HG03159 (cell line): ENCODE measurements around the gene PCDHGC3.

Source experiments
- ATAC-seq: cut with Tn5 transposase; IDR thresholded peaks from one replicate; pipeline ENCODE4 v1.9.1; 2021; ENCODE audit warnings: mild to moderate bottlenecking, moderate library complexity; ENCODE audit not compliant: unreplicated experiment

Gene PCDHGC3

GRCh38 chr5:141519605-141520565 is 44.1 kb downstream of the PCDHGC3 start:
- ATAC-seq: no peak

GRCh38 chr5:141521244-141521781 is 45.5 kb downstream of the PCDHGC3 start:
- no peak for ATAC-seq

- no peak for ATAC-seq
Observed at GRCh38 chr5:141522301-141522700, 46.5 kb downstream of the PCDHGC3 start.

- ATAC-seq: no peak
Observed at GRCh38 chr5:141523991-141524390, 48.2 kb downstream of the PCDHGC3 start.

GRCh38 chr5:141524604-141525597 is 49.1 kb downstream of the PCDHGC3 start:
- peak; percentile 62 for ATAC-seq

- ATAC-seq: no peak
Observed at GRCh38 chr5:141525653-141526052, 49.9 kb downstream of the PCDHGC3 start.

GRCh38 chr5:141527426-141527825 is 51.7 kb downstream of the PCDHGC3 start:
- no peak for ATAC-seq
